ENCODE measurements around the gene ZNF8. TPM values are rescaled to one million over a fixed set of nuclear protein-coding genes. Genes with fewer than 3 reads are reported as not detected.
"Not testable (repeated sequence)": the region's sequence is repeated elsewhere in the genome, so short reads cannot be mapped to it uniquely, and the experiment has no call there.

ZNF8 gene
- total RNA-seq, 2 experiments from 2014 or later = 5.2 to 5.8 TPM

GRCh38 chr19:58252102-58252685 lies 26.6 kb upstream of the ZNF8 start:
- ATAC-seq = no peak
- no peak for TF ChIP-seq CTCF (IDR thresholded peaks at IDR 0.05)
- DNase-seq = no peak
- peaks cover 10% of the 10 kb centered on the region for H3K4me1 Mint-ChIP-seq (ENCODE audit: low read depth)
- CTCF ChIA-PET = no interaction called here
- no peak overlapping the region for H3K4me3 Mint-ChIP-seq
- H3K9me3 Mint-ChIP-seq = peaks cover 72% of the 10 kb centered on the region
- POLR2A ChIA-PET = no interaction called here
- H3K27ac Mint-ChIP-seq = no peak overlapping the region
- H3K27me3 Mint-ChIP-seq = no peaks in the 10 kb centered on the region
- H3K36me3 Mint-ChIP-seq (ENCODE audit: low read depth) = peaks cover 98% of the 10 kb centered on the region
- intact Hi-C loops (cut with micrococcal nuclease) = no loop called here

- H3K9me3 Mint-ChIP-seq = peaks cover 75% of the 10 kb centered on the region
- H3K4me1 Mint-ChIP-seq (ENCODE audit: low read depth); CTCF ChIA-PET: not testable (repeated sequence)
Observed at GRCh38 chr19:58258259-58258658, 20.5 kb upstream of the ZNF8 start.

GRCh38 chr19:58261600-58261967 lies 17.2 kb upstream of the ZNF8 start:
- no peak for DNase-seq
- TF ChIP-seq CTCF (IDR thresholded peaks at IDR 0.05) = no peak
- Mint-ChIP-seq H3K36me3 (ENCODE audit: low read depth) (peaks cover 98% of the 10 kb centered on the region), H3K4me3 (no peak overlapping the region), H3K9me3 (peaks cover 59% of the 10 kb centered on the region), H3K27me3 (no peaks in the 10 kb centered on the region), H3K27ac (no peak overlapping the region), H3K4me1 (ENCODE audit: low read depth) (no peaks in the 10 kb centered on the region)
- CTCF ChIA-PET = no interaction called here
- POLR2A ChIA-PET = interaction anchor here (1.3 to 1.7 kb wide), 2 partner anchors 17 to 18 kb away, joined by 3 to 4 read pairs; partner anchors contain the start of gene ZNF8
- intact Hi-C loops (cut with micrococcal nuclease) = no loop called here
- peak; percentile 60 for ATAC-seq

More at GRCh38 chr19:58258259-58258658, 20.5 kb upstream of the ZNF8 start:
- H3K4me3 Mint-ChIP-seq; H3K27me3 Mint-ChIP-seq; ATAC-seq; H3K27ac Mint-ChIP-seq; intact Hi-C loops (cut with micrococcal nuclease); DNase-seq: not testable (repeated sequence)
- POLR2A ChIA-PET = interaction anchor here (0.6 to 1.2 kb wide), 2 partner anchors 8 to 18 kb away, joined by 3 to 5 read pairs; no protein-coding TSS in a partner anchor
- H3K36me3 Mint-ChIP-seq (ENCODE audit: low read depth) = peaks cover 98% of the 10 kb centered on the region

- ChIA-PET CTCF (no interaction called here), POLR2A (interaction anchor here (1.1 to 1.7 kb wide), 5 partner anchors 14 to 78 kb away, joined by 3 to 6 read pairs (median 4); partner anchors contain the start of gene ZNF8)
- intact Hi-C loops (cut with micrococcal nuclease) = no loop called here
- Mint-ChIP-seq H3K4me3 (no peak overlapping the region), H3K27me3 (no peaks in the 10 kb centered on the region), H3K4me1 (ENCODE audit: low read depth) (no peaks in the 10 kb centered on the region), H3K27ac (no peak overlapping the region), H3K36me3 (ENCODE audit: low read depth) (peaks cover 96% of the 10 kb centered on the region), H3K9me3 (peaks cover 60% of the 10 kb centered on the region)
- ATAC-seq (peak; percentile 12), DNase-seq (no peak)
- no peak for TF ChIP-seq CTCF (IDR thresholded peaks at IDR 0.05)
Observed at GRCh38 chr19:58261968-58262921, 16.5 kb upstream of the ZNF8 start.

- POLR2A ChIA-PET = interaction anchor here (1.1 to 1.6 kb wide), 3 partner anchors 14 to 78 kb away, joined by 3 to 6 read pairs (median 5); no protein-coding TSS in a partner anchor
- no peak for ATAC-seq
Observed at GRCh38 chr19:58262922-58263296, 15.8 kb upstream of the ZNF8 start.

More at GRCh38 chr19:58262922-58263296, 15.8 kb upstream of the ZNF8 start:
- no peak for DNase-seq
- no peak for TF ChIP-seq CTCF (IDR thresholded peaks at IDR 0.05)
- Mint-ChIP-seq H3K36me3 (ENCODE audit: low read depth) (peaks cover 89% of the 10 kb centered on the region), H3K4me3 (no peak overlapping the region), H3K9me3 (peaks cover 53% of the 10 kb centered on the region), H3K27me3 (no peaks in the 10 kb centered on the region), H3K27ac (no peak overlapping the region), H3K4me1 (ENCODE audit: low read depth) (no peaks in the 10 kb centered on the region)
- intact Hi-C loops (cut with micrococcal nuclease) = no loop called here
- CTCF ChIA-PET = no interaction called here

Data from activated CD8-positive, alpha-beta T cell treated with anti-CD3 and anti-CD28 coated beads for 36 hours (primary cell).